Psoas muscle (tissue), 8 donors: Measurements from ENCODE around the gene PRM3. TPM values are rescaled to one million over a fixed set of nuclear protein-coding genes. Genes with fewer than 3 reads are reported as not detected.

Source experiments
- ATAC-seq, 4 donors: fragments of 200-7000 bp; cut with Tn5 transposase; one replicate each; pipeline ENCODE4 v1.9.1; 2020; ENCODE audit warnings: moderate library complexity in 3 of 4, mild to moderate bottlenecking in 2 of 4
- DNase-seq, 2 donors: peaks; one replicate each; pipeline ENCODE4 v3.0.0-alpha.2; 2020
- H3K27ac ChIP-seq: fragments of 200-600 bp; one replicate; pipeline ENCODE4 v1.8.0; 2022
- H3K27me3 ChIP-seq, 3 donors: fragments of 200-600 bp in 1 of 3; one replicate each; pipeline versions ENCODE4 v1.6.1 to v1.8.0; 2013 to 2022; ENCODE audit warnings: low read length in 2 of 3, mild to moderate bottlenecking in 2 of 3, moderate library complexity in 1 of 3; ENCODE audit not compliant: insufficient read depth in 3 of 3
- H3K36me3 ChIP-seq, 2 donors: fragments of 200-600 bp in 1 of 2; one replicate each; pipeline versions ENCODE4 v1.6.1 to v1.8.0; 2013 to 2022; ENCODE audit warnings: low read depth in 1 of 2, mild to moderate bottlenecking in 1 of 2, moderate library complexity in 1 of 2; ENCODE audit not compliant: insufficient read depth in 1 of 2
- H3K4me1 ChIP-seq: fragments of 200-600 bp; one replicate; pipeline ENCODE4 v1.8.0; 2022
- H3K4me3 ChIP-seq: fragments of 200-600 bp; one replicate; pipeline ENCODE4 v1.8.0; 2022; ENCODE audit warnings: mild to moderate bottlenecking
- H3K9me3 ChIP-seq: fragments of 200-600 bp; one replicate; pipeline ENCODE4 v1.8.0; 2022
- WGBS, 3 donors: extraction: QIAGEN DNeasy Blood & Tissue Kit; methylation state at CpG; one replicate each; pipeline versions ENCODE4 v1.1.6 to v1.1.7; 2013; 5-methylcytosine and 5-hydroxymethylcytosine counted together
- intact Hi-C, 2 donors: fragments of 100-400 bp; cut with DNase I; formaldehyde crosslinking; loops; one replicate each; pipeline versions ENCODE4 v1.11.0 to v1.14.2; 2022
- polyA plus RNA-seq, 3 donors: library from polyadenylated mRNA; stranded (reverse); fragments of 200-250 nt; gene quantifications; one replicate each; pipeline ENCODE4 v1.2.3, GENCODE V29; 2013
- total RNA-seq, 4 donors: library from RNA; stranded (reverse); fragmentation: NEBNext Ultra II Directional in 2 of 4; extraction: Animal tissue kit (Norgen Biotek cat#: 25700) in 2 of 4; gene quantifications; one replicate each; pipeline versions ENCODE4 v1.2.1 to v1.2.4, GENCODE V29; 2021 to 2023
- TF ChIP-seq, protein P1 (sequence below): fragments of 200-600 bp; IDR thresholded peaks from one replicate; pipeline ENCODE4 v1.8.0; 2022; ENCODE audit warnings: antibody characterized with exemption
- donor health status: healthy with polysubstance abuse.
- donor health status: DM: no; HTN: no; CAD: no; lungs with moderate emphysema.
- donor health status: Bipolar disorder and iron deficiency.
- donor health status: healthy.
- donor health status: DM: yes; HTN: yes; CAD: no.
- donor health status: DM: no; HTN: no; CAD: no.
- donor health status: DM: no; HTN: no; CAD: no.
- donor health status: DM: yes; HTN: yes; CAD: no.

PRM3 gene
- total and polyA plus RNA-seq, 7 donors, result not detected

GRCh38 chr16:11319529-11320146 is 46.2 kb upstream of the PRM3 start:
- no peaks in the 10 kb centered on the region for H3K4me1 ChIP-seq
- WGBS, 3 donors, result 49 to 52% (median 52%) methylated on average over 8 of the region's 8 CpGs
- H3K27me3 ChIP-seq, result peaks cover 0 to 8% (median 0%) of the 10 kb centered on the region in 3 donors
- no peak overlapping the region for H3K4me3 ChIP-seq
- no peaks in the 10 kb centered on the region for H3K9me3 ChIP-seq
- intact Hi-C loops, result no loop called here
- DNase-seq, result no peak
- H3K27ac ChIP-seq, result no peak overlapping the region
- no peaks in the 10 kb centered on the region for H3K36me3 ChIP-seq
- TF ChIP-seq, protein P1, sequence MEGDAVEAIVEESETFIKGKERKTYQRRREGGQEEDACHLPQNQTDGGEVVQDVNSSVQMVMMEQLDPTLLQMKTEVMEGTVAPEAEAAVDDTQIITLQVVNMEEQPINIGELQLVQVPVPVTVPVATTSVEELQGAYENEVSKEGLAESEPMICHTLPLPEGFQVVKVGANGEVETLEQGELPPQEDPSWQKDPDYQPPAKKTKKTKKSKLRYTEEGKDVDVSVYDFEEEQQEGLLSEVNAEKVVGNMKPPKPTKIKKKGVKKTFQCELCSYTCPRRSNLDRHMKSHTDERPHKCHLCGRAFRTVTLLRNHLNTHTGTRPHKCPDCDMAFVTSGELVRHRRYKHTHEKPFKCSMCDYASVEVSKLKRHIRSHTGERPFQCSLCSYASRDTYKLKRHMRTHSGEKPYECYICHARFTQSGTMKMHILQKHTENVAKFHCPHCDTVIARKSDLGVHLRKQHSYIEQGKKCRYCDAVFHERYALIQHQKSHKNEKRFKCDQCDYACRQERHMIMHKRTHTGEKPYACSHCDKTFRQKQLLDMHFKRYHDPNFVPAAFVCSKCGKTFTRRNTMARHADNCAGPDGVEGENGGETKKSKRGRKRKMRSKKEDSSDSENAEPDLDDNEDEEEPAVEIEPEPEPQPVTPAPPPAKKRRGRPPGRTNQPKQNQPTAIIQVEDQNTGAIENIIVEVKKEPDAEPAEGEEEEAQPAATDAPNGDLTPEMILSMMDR, result no peak
- ATAC-seq, result no peak

GRCh38 chr16:11318817-11319216 is 45.4 kb upstream of the PRM3 start:
- DNase-seq (no peak), ATAC-seq (no peak)
- no peaks in the 10 kb centered on the region for H3K4me1 ChIP-seq
- TF ChIP-seq, protein P1, result no peak
- intact Hi-C loops, result no loop called here
- WGBS, 3 donors, result 82 to 89% (median 88%) methylated on average over 8 of the region's 8 CpGs
- no peaks in the 10 kb centered on the region for H3K36me3 ChIP-seq
- no peak overlapping the region for H3K4me3 ChIP-seq
- no peaks in the 10 kb centered on the region for H3K9me3 ChIP-seq
- H3K27me3 ChIP-seq, result peaks cover 0 to 8% (median 0%) of the 10 kb centered on the region in 3 donors
- H3K27ac ChIP-seq, result no peak overlapping the region

DNA sequence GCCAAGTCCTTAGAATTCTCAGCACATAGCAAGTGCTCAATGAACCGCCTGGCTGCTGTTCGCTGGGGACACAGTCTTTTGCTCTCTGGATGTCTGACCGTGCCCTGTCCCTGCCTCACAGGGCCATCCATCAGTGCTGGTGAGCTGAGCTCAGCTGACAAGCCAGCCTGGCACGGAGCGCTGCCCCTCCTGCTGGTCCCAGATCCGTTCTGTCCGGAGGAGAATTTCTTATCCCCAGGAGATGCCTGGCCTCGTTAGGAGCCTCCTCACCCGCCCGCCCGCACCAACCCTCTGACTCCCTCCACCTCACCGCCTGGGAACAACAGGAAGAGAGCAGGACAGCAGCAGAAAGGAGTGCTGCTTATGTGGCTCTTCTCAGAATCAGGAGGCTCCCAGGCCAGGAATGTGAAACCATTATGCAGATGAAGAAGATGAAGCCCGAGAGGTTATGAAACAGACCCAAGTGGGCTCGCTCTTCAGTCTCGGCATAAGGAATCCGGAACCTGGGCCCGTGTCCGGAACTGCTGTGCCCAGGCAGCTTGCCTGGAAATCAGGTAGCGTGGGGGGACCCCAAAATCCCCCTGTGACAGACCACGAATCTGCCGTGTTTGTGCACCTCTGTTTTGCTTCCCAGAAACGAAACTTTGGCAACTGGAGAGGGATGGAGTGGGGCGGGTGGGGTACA is 43.0 kb upstream of the PRM3 start:
- ATAC-seq (no peak), DNase-seq (no peak)
- intact Hi-C loops, result no loop called here
- 58 to 65% (median 64%) methylated on average over 23 of the region's 23 CpGs for WGBS, 3 donors
- Histone ChIP-seq H3K27me3 (peaks cover 0 to 8% (median 0%) of the 10 kb centered on the region in 3 donors), H3K4me3 (no peak overlapping the region), H3K36me3 (no peaks in the 10 kb centered on the region), H3K4me1 (no peaks in the 10 kb centered on the region), H3K9me3 (no peaks in the 10 kb centered on the region), H3K27ac (no peak overlapping the region)
- TF ChIP-seq, protein P1, result no peak

GRCh38 chr16:11315510-11315909 is 42.1 kb upstream of the PRM3 start:
- intact Hi-C loops, result no loop called here
- no peak for DNase-seq

More at GRCh38 chr16:11315510-11315909, 42.1 kb upstream of the PRM3 start:
- H3K9me3 ChIP-seq, result no peaks in the 10 kb centered on the region
- H3K4me3 ChIP-seq, result no peak overlapping the region
- H3K36me3 ChIP-seq, result no peaks in the 10 kb centered on the region
- H3K27ac ChIP-seq, result no peak overlapping the region
- H3K27me3 ChIP-seq, result peaks cover 0 to 8% (median 0%) of the 10 kb centered on the region in 3 donors
- H3K4me1 ChIP-seq, result no peaks in the 10 kb centered on the region
- WGBS, 3 donors, result 36 to 47% (median 43%) methylated on average over 13 of the region's 13 CpGs
- TF ChIP-seq, protein P1, result no peak
- no peak for ATAC-seq
